ENCODE measurements around the gene SUN3. TPM values are rescaled to one million over a fixed set of nuclear protein-coding genes. Genes with fewer than 3 reads are reported as not detected.

Gene SUN3
- total and polyA plus RNA-seq, 2 of the 4 experiments (the other 2 are of a cell fraction): not detected

GRCh38 chr7:48017674-48018073 is 11.2 kb downstream of the SUN3 start:
- H4K5ac ChIP-seq (ENCODE audit: low read depth, low read length): no peak overlapping the region
- H3K14ac ChIP-seq (replicated peaks; ENCODE audit: low read depth, low read length): no peak overlapping the region
- DNase-seq (no peak), ATAC-seq (ENCODE audit: low read depth) (no peak)
- H2BK20ac ChIP-seq (ENCODE audit: low read depth, low read length): no peak overlapping the region
- H3K4me1 ChIP-seq (ENCODE audit: control insufficient read depth, insufficient read depth, low read length): no peaks in the 10 kb centered on the region
- no peaks in the 10 kb centered on the region for H4K20me1 ChIP-seq (ENCODE audit: insufficient read depth, low read length)
- no peak overlapping the region for H2BK120ac ChIP-seq (ENCODE audit: low read depth, low read length)
- H3K4me2 ChIP-seq (ENCODE audit: low read depth, low read length): no peak overlapping the region
- intact Hi-C loops (cut with micrococcal nuclease) (no loop called here), dilution Hi-C loops (cut with HindIII; ENCODE audit: low sequenced_read_pairs, unreplicated experiment) (no loop called here), in situ Hi-C loops (cut with MboI; ENCODE audit: low sequenced_read_pairs) (no loop called here)
- H2AK5ac ChIP-seq (ENCODE audit: low read depth, low read length): no peak overlapping the region
- WGBS, 2 experiments (ENCODE audit: extremely low coverage in 2 of 2, insufficient read length in 1 of 2): 65% methylated on average over 2 of the region's 4 CpGs; no CpG with 5 or more reads in 1 of the 2 experiments
- H3K27me3 ChIP-seq (ENCODE audit: control insufficient read depth, insufficient read depth, low read length): peaks cover 7% of the 10 kb centered on the region
- H4K91ac ChIP-seq (ENCODE audit: insufficient read depth, low read depth, low read length): no peak overlapping the region
- H3K9ac ChIP-seq (ENCODE audit: low read depth, low read length): no peak overlapping the region
- no peak overlapping the region for H3K4me3 ChIP-seq (ENCODE audit: insufficient read depth, low read depth, low read length)
- no peak overlapping the region for H3K23ac ChIP-seq (ENCODE audit: low read depth, low read length)
- ChIA-PET CTCF (no interaction called here), POLR2A (ENCODE audit: unreplicated experiment) (no interaction called here)
- H3K27ac ChIP-seq (ENCODE audit: insufficient read depth, low read length): no peak overlapping the region
- H3K9me3 ChIP-seq (ENCODE audit: control insufficient read depth, insufficient read depth, low read length): no peaks in the 10 kb centered on the region
- H3K18ac ChIP-seq (ENCODE audit: low read depth, low read length): no peak overlapping the region
- BruUV-seq (replicated peaks): no TSS peak
- H2BK5ac ChIP-seq (ENCODE audit: low read depth, low read length, poor library complexity, severe bottlenecking): no peak overlapping the region
- H3K79me1 ChIP-seq (ENCODE audit: low read depth in 1 of 2, low read length in 2 of 2): no peaks in the 10 kb centered on the region
- no peak overlapping the region for H2AK9ac ChIP-seq (replicated peaks; ENCODE audit: low read depth, low read length, poor library complexity)
- no peak overlapping the region for H3K4ac ChIP-seq (ENCODE audit: low read depth, low read length)
- no peak overlapping the region for H2BK15ac ChIP-seq (ENCODE audit: low read depth, low read length)
- H3K56ac ChIP-seq (ENCODE audit: extremely low read depth, insufficient read depth, low read length): no peak overlapping the region
- H3K36me3 ChIP-seq (ENCODE audit: control insufficient read depth, insufficient read depth, low read length): no peaks in the 10 kb centered on the region
- no peak overlapping the region for H4K8ac ChIP-seq (ENCODE audit: low read depth in 2 of 2, low read length in 2 of 2)
- H2AFZ ChIP-seq (replicated peaks; ENCODE audit: low read length, poor library complexity): no peak overlapping the region
- no peaks in the 10 kb centered on the region for H3K9me1 ChIP-seq (ENCODE audit: insufficient read depth, low read length)
- TF ChIP-seq USF2 (IDR thresholded peaks at IDR 0.05; ENCODE audit: low read depth, low read length): no peak
- no peak for TF ChIP-seq RCOR1 (IDR thresholded peaks at IDR 0.05; ENCODE audit: insufficient replicate concordance, low read length)
- TF ChIP-seq FOS (IDR thresholded peaks at IDR 0.05; ENCODE audit: low read depth, low read length): no peak
- TF ChIP-seq MAFK (IDR thresholded peaks at IDR 0.05; ENCODE audit: low read depth, low read length): no peak
- no peak for TF ChIP-seq BHLHE40 (IDR thresholded peaks at IDR 0.05; ENCODE audit: low read depth, low read length)
- no peak for TF ChIP-seq POLR2A (IDR thresholded peaks at IDR 0.05; ENCODE audit: low read depth, low read length)
- TF ChIP-seq CHD1 (IDR thresholded peaks at IDR 0.05; ENCODE audit: low read depth, low read length): no peak
- no peak for TF ChIP-seq NFE2L2 (IDR thresholded peaks at IDR 0.05; ENCODE audit: low read depth, low read length)
- no peak for TF ChIP-seq SMC3 (IDR thresholded peaks at IDR 0.05; ENCODE audit: low read depth, low read length)
- no peak for TF ChIP-seq MAZ (IDR thresholded peaks at IDR 0.05; ENCODE audit: borderline replicate concordance, low read depth, low read length)
- no peak for TF ChIP-seq CEBPB (IDR thresholded peaks at IDR 0.05; ENCODE audit: low read depth, low read length)
- no peak for TF ChIP-seq MXI1 (IDR thresholded peaks at IDR 0.05; ENCODE audit: borderline replicate concordance, low read depth, low read length)
- TF ChIP-seq ELK1 (IDR thresholded peaks at IDR 0.05; ENCODE audit: borderline replicate concordance, low read depth, low read length): no peak
- TF ChIP-seq RFX5 (IDR thresholded peaks at IDR 0.05; ENCODE audit: low read depth, low read length): no peak
- TF ChIP-seq CTCF (conservative IDR thresholded peaks at IDR 0.05; ENCODE audit: low read depth, low read length): no peak
- no peak for TF ChIP-seq RAD21 (IDR thresholded peaks at IDR 0.05; ENCODE audit: low read length)
